Activated gamma-delta T cell (primary cell): Measurements from ENCODE around the gene RASEF.
"Not testable (repeated sequence)": the region's sequence is repeated elsewhere in the genome, so short reads cannot be mapped to it uniquely, and the experiment has no call there.

Source experiments
- DNase-seq: peaks from one replicate; lab custom pipeline; 2025; lab: John Stamatoyannopoulos, UW

RASEF gene

DNA sequence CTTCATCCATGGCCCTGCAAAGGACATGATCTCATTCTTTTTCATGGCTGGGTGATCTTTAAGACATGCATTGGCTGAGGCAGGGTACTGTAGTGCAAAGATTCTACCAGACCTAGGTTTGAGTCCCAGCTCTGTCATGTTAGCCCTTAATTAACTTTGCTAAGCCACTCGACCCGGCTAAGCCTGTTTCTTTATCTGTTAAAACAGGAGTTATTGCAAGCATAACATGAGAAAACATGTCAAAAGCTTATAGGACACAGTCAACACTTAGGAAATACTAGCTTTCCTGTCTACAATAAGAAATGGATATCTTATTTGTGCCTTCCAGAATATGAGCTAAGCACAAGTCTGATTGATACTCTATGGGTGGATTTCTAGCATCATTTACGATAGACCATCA lies 92.6 kb downstream of the RASEF start:
- no peak for DNase-seq

DNA sequence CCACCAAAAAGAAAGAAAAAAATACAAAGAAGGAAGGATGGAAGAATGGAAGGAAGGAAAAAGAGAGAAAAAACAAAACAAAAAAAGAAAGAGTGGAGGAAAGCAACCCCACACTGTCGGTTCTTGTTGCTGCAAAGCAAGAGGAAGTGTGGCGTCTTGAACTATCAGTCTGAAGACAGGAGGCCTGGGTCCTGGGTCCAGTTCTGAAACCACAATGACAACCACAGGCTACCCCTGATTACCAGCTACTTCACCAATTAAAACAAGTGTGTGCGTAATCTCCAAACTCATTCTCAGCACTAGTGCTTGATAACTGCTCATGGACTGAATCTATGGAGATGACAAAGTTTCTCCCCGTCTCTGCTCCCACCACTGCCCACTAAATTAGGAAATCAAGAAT lies 93.7 kb downstream of the RASEF start:
- DNase-seq = no peak

DNA sequence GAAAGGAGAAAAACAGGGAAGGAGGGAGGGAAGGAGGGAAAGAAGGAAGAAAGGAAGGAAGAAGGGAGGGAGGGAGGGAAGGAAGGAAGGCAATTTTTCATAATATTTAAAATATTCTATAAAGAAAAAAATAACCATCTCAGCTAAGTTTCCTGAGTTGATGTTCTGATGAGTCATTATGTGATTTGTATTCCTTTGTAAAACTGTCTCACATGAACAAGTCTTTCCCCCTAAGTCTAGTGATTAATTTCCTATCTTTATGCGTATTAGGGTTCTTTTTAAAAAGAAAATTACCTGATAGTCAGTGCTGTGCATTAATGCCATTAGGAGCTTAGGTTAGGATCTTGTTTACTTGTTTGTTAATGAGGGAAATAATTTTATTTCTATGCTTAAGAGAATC lies 94.1 kb downstream of the RASEF start:
- DNase-seq = no peak

DNA sequence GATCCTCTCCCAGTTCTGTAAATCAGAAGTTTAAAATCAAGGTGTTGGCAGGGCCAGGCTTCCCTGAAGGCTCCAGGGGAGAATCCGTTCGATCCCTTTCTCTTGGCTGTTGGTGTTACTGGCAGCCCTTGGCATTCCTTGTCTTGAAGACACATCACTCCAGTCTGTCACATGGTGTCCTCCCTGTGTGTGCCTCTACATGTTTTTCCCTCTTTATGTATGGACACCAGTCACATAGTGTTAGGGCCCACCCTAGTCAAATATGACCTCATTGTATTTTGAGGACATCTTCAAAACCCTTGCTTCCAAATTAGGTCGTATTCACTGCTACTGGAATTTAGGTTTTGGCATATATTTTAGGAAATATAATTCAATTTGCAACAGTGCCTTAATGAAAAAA lies 94.6 kb downstream of the RASEF start:
- no peak for DNase-seq

DNA sequence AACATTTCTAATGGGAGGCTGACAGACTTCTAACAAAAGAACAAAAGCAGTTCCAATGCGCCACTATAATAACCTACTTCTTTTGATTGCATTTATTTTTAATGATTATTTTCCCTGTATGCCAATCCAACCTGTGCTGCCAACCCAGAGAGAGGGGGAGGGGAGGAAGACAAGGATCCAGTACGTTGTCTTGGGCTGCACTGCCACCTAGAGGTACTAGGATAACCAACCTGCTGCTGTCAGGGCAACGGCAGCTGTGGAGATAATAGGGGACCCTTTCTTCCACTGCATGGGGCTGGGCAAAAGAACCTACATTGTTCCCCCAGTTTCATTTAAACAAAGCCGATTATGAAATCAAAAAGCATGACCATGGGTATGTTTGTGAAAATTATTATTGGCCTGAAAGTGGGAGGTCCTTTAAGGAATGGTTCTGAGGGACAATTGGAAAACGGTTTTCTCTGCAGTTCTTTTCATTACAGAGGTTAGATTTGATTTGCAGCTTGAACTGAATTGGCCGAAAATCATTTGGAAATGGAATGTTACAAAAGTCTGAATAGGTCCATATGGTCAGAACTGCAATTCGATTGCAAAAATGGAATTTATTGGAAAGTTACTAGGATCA lies 101.3 kb downstream of the RASEF start:
- DNase-seq = no peak

DNA sequence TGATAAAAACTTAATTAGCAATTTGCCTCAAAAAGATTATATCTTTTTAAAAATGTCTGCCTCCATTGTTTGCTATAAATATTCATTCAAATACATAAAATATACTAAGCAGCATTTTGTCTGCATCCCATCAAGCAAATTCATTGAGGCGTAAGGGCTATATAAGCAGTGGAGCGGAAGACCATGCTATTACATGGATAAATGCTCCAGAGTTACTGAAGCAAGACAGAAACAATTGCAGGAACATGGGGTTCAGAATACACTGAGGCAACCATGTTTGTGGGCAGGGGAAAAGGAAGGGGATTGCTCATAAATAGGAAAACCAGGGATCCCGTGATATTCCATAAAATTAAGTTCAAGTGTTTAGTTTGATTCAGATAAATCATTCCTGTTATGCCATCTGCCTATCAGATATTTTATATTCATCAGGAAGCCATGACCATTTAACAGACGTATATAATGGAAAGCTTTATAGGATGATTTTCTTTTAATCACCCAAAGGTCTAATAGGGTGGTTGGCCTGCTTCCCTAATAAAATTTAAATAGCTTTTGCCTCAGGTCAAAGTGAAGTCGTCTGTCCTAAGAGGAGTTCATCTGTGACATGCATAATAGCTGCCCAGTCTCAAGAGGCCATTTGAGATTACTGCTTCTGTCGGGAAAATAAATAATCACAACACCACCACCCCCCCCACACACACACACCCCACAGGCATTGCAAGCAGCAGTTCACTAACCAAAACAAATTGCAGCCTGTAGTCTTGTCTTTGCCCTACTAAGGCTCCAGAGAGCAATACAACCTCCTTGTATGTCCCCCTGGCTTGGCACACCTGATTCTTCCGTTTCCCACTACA lies 105.2 kb downstream of the RASEF start:
- no peak for DNase-seq

DNA sequence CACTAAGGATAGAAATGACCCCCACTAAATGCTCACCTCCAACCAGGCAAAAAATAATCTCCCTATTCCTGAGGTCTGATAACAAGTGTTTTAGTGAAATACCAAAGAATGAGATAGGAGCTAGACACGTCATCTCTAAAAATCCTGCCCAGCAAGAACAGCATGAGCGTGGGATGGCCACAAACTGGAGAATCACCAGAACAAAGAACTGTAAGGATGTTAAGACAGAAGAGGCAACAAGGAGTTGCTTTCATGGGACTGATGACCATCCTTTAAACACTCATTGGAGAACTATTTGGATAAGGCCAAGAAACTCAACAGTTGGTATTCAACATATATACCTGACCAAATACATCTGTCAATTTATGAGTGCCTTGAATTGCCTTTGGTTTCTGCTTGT lies 113.7 kb downstream of the RASEF start:
- no peak for DNase-seq

DNA sequence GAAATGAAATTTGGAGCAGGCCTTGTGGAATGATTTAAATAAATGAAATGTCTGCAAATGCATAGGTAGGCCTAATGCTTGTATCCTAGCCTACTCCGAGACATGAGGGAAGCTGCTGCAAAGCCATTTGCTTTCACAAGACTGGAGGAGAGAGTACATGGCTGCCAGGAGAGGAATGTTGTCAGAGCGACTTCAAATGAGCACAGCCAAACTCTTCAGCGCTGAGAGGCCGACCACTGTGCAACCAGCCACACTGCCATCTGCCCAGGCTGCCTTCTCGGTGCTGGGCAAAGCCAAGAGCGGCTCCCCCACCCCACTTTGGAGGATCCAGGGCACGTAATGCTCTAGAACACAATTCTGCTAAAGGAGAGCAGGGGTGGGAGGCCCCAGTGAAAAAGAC lies 122.6 kb downstream of the RASEF start:
- DNase-seq = no peak

DNA sequence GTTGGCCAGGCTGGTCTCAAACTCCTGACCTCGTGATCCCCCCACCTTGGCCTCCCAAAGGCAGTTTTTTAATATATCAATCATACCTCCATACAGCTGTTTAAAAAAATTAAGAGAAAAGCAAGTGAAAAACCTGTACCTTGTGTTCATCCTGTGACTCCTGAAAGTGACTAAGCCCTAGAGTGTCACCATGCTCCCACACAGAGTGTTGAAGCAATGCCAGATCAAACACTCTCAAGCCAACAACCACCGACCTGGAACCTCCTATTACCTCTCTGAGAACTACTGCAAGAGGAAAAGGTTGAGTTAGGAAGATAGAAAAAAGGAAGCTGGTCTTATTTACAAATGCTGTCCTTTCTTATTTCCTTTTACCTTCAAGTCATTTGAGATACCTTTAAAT lies 123.5 kb downstream of the RASEF start:
- DNase-seq = no peak

DNA sequence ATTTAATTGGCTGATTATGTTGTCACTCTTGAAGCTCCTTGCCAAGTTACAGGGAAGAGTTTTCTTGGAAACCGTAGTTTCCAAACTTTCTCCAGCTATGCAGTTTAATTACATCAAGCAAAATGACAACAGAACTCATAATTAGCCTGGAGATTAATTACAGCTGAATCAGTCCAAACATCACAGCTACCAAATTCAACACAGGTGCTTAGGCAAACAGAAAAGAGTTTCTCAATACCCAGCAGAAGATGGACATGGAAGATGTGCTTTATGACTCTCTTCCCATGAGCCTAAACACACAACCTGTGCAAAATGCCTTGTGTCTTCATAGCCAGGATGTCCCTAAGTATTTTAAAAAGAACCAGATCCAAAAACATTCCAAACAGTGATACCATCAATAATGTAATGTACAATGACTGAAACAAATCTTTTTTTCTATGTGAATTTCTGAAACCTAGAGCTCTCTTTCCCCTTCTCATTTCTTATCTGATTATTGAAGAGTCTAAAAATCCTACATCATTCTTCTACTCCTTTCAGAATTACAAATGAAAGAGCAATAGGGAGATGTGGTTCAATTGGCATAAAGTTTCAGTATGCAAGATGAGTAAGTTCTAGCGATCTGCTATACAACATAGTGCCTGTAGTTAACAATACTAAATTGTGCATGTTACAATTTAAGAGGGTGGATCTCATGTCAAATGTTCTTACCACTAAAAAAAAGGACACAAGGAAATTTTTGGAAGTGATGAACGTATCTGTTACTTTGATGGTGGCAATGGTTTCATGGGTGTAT lies 124.3 kb downstream of the RASEF start:
- DNase-seq = no peak

DNA sequence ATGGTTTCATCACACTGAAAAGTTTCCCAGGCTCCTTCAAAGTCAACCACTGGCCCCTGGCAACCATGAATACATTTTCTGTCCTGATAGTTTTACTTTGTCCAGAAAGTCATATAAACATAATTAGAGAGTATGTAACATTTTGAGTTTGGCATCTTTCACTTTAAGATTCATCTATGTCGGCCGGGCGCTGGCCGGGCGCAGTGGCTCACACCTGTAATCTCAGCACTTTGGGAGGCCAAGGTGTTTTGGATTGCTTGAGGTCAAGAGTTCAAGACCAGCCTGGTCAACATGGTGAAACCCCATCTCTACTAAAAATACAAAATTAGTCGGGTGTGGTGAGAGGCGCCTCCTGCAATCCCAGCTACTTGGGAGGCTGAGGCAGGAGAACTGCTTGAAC lies 126.4 kb downstream of the RASEF start:
- DNase-seq = not testable (repeated sequence)

DNA sequence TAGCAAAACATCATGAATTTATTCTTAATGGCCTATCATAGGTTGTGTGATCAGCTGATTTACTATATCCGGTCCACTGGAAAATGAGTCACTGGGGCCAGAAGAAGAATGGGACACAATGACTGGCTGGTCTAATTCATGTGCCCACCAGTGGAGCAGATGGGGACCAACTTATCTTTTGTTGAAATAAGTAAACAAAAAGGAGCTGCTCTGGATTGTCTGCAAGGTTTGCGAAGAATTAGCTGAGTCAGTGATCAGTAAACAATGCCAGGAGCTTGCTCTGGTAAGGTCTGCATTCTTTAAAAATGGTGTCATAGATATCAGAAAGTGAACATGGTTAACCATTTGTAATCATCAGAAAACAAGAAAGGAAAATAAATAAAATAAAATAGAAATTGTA lies 128.0 kb downstream of the RASEF start:
- DNase-seq = no peak

DNA sequence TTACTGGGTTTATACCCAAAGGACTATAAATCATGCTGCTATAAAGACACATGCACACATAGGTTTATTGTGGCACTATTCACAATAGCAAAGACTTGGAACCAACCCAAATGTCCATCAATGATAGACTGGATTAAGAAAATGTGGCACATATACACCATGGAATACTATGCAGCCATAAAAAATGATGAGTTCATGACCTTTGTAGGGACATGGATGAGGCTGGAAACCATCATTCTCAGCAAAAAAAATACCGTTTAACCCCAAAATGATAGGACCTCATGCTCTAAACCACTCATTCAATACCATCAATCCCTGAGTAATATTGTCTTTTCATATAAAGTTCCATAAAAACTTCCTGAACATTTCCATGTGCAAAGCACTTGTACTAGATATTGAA lies 128.9 kb downstream of the RASEF start:
- DNase-seq = not testable (repeated sequence)

DNA sequence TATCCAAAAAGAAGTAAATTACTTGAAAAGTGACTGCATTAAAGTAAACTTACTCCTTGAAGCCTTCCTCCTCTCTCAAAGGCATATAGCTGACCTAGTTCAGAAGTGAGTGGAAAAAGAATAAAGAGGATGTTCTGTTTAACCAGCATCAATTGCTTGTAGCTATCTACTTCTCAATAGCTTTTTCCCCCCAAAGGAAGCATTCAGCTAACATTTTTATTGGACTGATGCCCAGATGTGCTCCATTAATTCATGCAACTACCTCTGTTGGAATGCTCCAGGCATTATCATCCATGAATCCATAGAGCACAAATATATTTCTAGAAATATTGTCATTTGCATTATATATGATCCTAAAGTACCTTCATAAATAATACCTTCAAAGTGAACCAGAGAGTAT lies 132.8 kb downstream of the RASEF start:
- DNase-seq = no peak
